CD14-positive monocyte (primary cell): Measurements from ENCODE around the gene GNG13. TPM values are rescaled to one million over a fixed set of nuclear protein-coding genes. Genes with fewer than 3 reads are reported as not detected.

ENCODE experiments used
- DNase-seq, 3 donors: peaks; one replicate each; pipeline ENCODE4 v3.0.0-alpha.2; 2011 to 2022
- H2AFZ ChIP-seq: 2 replicates; pipeline ENCODE4 v1.6.0; 2012; ENCODE audit warnings: mild to moderate bottlenecking, low read depth, low read length, inconsistent platforms; ENCODE audit not compliant: insufficient read depth, poor library complexity, severe bottlenecking
- H3K27ac ChIP-seq, 2 donors: 1 replicate in 1 of 2; 2 replicates in 1 of 2; pipeline ENCODE4 v1.5.1; 2012 to 2013; ENCODE audit warnings: low read length in 2 of 2, control low read depth in 1 of 2, inconsistent platforms in 1 of 2, low read depth in 1 of 2, mild to moderate bottlenecking in 1 of 2
- H3K27me3 ChIP-seq, 2 donors: one replicate each; pipeline versions ENCODE4 v1.6.0 to v1.6.1; 2011 to 2013; ENCODE audit warnings: low read length in 2 of 2; ENCODE audit not compliant: control insufficient read depth in 2 of 2, insufficient read depth in 2 of 2
- H3K36me3 ChIP-seq, 2 donors: replicated peaks in 1 of 2; 1 replicate in 1 of 2; 2 replicates in 1 of 2; pipeline versions ENCODE4 v1.5.1 to v1.6.1; 2012 to 2013; ENCODE audit warnings: low read length in 2 of 2, control low read depth in 1 of 2, inconsistent platforms in 1 of 2, mild to moderate bottlenecking in 1 of 2; ENCODE audit not compliant: insufficient read depth in 2 of 2, control insufficient read depth in 1 of 2
- H3K4me1 ChIP-seq, 2 donors: 1 replicate in 1 of 2; 2 replicates in 1 of 2; pipeline versions ENCODE4 v1.5.1 to v1.6.1; 2012 to 2013; ENCODE audit warnings: low read length in 2 of 2, control low read depth in 1 of 2, inconsistent platforms in 1 of 2, mild to moderate bottlenecking in 1 of 2, moderate library complexity in 1 of 2; ENCODE audit not compliant: insufficient read depth in 2 of 2, control insufficient read depth in 1 of 2
- H3K4me2 ChIP-seq: replicated peaks from 2 replicates; pipeline ENCODE3; 2012; ENCODE audit warnings: low read length, moderate library complexity, mild to moderate bottlenecking; ENCODE audit not compliant: poor library complexity, severe bottlenecking; ENCODE audit errors: extremely low read depth
- H3K4me3 ChIP-seq, 3 experiments: fragments of 200-600 bp in 1 of 3; sonication (generic) in 1 of 3; replicated peaks in 1 of 3; 1 replicate in 2 of 3; 2 replicates in 1 of 3; pipeline ENCODE4 v1.5.1; 2011 to 2013; ENCODE audit warnings: low read length in 3 of 3, mild to moderate bottlenecking in 3 of 3, control low read depth in 2 of 3, low read depth in 2 of 3, inconsistent platforms in 1 of 3, moderate library complexity in 1 of 3
- H3K79me2 ChIP-seq: 2 replicates; pipeline ENCODE4 v1.6.0; 2012; ENCODE audit warnings: mild to moderate bottlenecking, control low read depth, inconsistent platforms, low read length, moderate library complexity; ENCODE audit not compliant: insufficient read depth
- H3K9ac ChIP-seq: 2 replicates; pipeline ENCODE4 v1.6.0; 2017; ENCODE audit warnings: low read length, mild to moderate bottlenecking; ENCODE audit not compliant: insufficient read depth, poor library complexity, severe bottlenecking
- H3K9me3 ChIP-seq, 2 donors: replicated peaks in 1 of 2; 1 replicate in 1 of 2; 2 replicates in 1 of 2; pipeline versions ENCODE4 v1.5.1 to v1.6.1; 2012 to 2013; ENCODE audit warnings: low read length in 2 of 2, control low read depth in 1 of 2; ENCODE audit not compliant: control insufficient read depth in 1 of 2, insufficient read depth in 1 of 2
- H4K20me1 ChIP-seq: 2 replicates; pipeline ENCODE4 v1.6.0; 2012; ENCODE audit warnings: mild to moderate bottlenecking, low read length, control low read depth, moderate library complexity; ENCODE audit not compliant: insufficient read depth
- H3K27ac Mint-ChIP-seq, 7 donors: one replicate each; pipeline ENCODE4 v1.8.0; 2020; ENCODE audit warnings: mild to moderate bottlenecking in 7 of 7, mixed read lengths in 7 of 7, moderate library complexity in 6 of 7, inconsistent platforms in 2 of 7
- H3K27me3 Mint-ChIP-seq, 3 donors: one replicate each; pipeline ENCODE4 v1.8.0; 2021 to 2022; ENCODE audit warnings: low read depth in 3 of 3, mild to moderate bottlenecking in 3 of 3, mixed read lengths in 3 of 3, moderate library complexity in 3 of 3, inconsistent platforms in 1 of 3
- H3K36me3 Mint-ChIP-seq, 2 donors: one replicate each; pipeline ENCODE4 v1.8.0; 2020; ENCODE audit warnings: mixed read lengths in 2 of 2, inconsistent platforms in 1 of 2, mild to moderate bottlenecking in 1 of 2
- H3K4me1 Mint-ChIP-seq: one replicate; pipeline ENCODE4 v1.8.0; 2020; ENCODE audit warnings: mild to moderate bottlenecking, mixed read lengths
- H3K4me3 Mint-ChIP-seq, 2 donors: one replicate each; pipeline ENCODE4 v1.8.0; 2020; ENCODE audit warnings: mild to moderate bottlenecking in 2 of 2, mixed read lengths in 2 of 2, moderate library complexity in 1 of 2
- H3K9me3 Mint-ChIP-seq, 7 donors: one replicate each; pipeline ENCODE4 v1.8.0; 2020 to 2022; ENCODE audit warnings: mixed read lengths in 7 of 7, mild to moderate bottlenecking in 6 of 7, moderate library complexity in 6 of 7, inconsistent platforms in 2 of 7
- WGBS: methylation state at CpG from one replicate; pipeline ENCODE4 v1.1.5; 2013; ENCODE audit warnings: missing lambda C conversion rate; ENCODE audit not compliant: insufficient coverage; 5-methylcytosine and 5-hydroxymethylcytosine counted together
- intact Hi-C, 2 donors: fragments of 100-400 bp; cut with micrococcal nuclease; formaldehyde crosslinking; loops; one replicate each; pipeline versions ENCODE4 v1.15.0 to v1.15.1; 2023
- polyA plus RNA-seq, 3 donors: library from polyadenylated mRNA; depleted of rRNA in 1 of 3; unstranded in 2 of 3; stranded (reverse) in 1 of 3; fragments of 300-500 nt in 2 of 3; fragments of >200 nt in 1 of 3; fragmentation: Illumina TruSeq in 2 of 3; gene quantifications; 1 replicate in 2 of 3; 2 replicates in 1 of 3; pipeline ENCODE4 v1.2.3, GENCODE V29; 2012 to 2021
- TF ChIP-seq, protein P1 (sequence below): fragments of 200-600 bp; IDR thresholded peaks from one replicate; pipeline ENCODE4 v1.8.0; 2022; ENCODE audit warnings: antibody characterized with exemption, mild to moderate bottlenecking

Gene GNG13
- polyA plus RNA-seq, 3 donors = not detected

GRCh38 chr16:842061-842476 is 41.5 kb upstream of the GNG13 start:
- Histone ChIP-seq H3K4me1 (no peaks in the 10 kb centered on the region), H3K9me3 (peaks cover 11 to 16% of the 10 kb centered on the region in 2 donors), H3K27me3 (no peaks in the 10 kb centered on the region), H2AFZ (no peak overlapping the region), H3K36me3 (no peaks in the 10 kb centered on the region), H3K4me3 (no peak overlapping the region), H3K79me2 (no peaks in the 10 kb centered on the region), H4K20me1 (no peaks in the 10 kb centered on the region), H3K27ac (no peak overlapping the region), H3K4me2 (no peak overlapping the region), H3K9ac (no peak overlapping the region)
- intact Hi-C loops = no loop called here
- TF ChIP-seq, protein P1, sequence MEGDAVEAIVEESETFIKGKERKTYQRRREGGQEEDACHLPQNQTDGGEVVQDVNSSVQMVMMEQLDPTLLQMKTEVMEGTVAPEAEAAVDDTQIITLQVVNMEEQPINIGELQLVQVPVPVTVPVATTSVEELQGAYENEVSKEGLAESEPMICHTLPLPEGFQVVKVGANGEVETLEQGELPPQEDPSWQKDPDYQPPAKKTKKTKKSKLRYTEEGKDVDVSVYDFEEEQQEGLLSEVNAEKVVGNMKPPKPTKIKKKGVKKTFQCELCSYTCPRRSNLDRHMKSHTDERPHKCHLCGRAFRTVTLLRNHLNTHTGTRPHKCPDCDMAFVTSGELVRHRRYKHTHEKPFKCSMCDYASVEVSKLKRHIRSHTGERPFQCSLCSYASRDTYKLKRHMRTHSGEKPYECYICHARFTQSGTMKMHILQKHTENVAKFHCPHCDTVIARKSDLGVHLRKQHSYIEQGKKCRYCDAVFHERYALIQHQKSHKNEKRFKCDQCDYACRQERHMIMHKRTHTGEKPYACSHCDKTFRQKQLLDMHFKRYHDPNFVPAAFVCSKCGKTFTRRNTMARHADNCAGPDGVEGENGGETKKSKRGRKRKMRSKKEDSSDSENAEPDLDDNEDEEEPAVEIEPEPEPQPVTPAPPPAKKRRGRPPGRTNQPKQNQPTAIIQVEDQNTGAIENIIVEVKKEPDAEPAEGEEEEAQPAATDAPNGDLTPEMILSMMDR = no peak
- Mint-ChIP-seq H3K36me3 (no peaks in the 10 kb centered on the region), H3K4me1 (no peaks in the 10 kb centered on the region), H3K4me3 (no peak overlapping the region), H3K9me3 (peaks cover 12 to 30% (median 20%) of the 10 kb centered on the region in 7 donors), H3K27ac (no peak overlapping the region), H3K27me3 (peaks cover 0 to 9% (median 0%) of the 10 kb centered on the region in 3 donors)
- DNase-seq = no peak
- WGBS = 84% methylated on average over 18 of the region's 19 CpGs

DNA sequence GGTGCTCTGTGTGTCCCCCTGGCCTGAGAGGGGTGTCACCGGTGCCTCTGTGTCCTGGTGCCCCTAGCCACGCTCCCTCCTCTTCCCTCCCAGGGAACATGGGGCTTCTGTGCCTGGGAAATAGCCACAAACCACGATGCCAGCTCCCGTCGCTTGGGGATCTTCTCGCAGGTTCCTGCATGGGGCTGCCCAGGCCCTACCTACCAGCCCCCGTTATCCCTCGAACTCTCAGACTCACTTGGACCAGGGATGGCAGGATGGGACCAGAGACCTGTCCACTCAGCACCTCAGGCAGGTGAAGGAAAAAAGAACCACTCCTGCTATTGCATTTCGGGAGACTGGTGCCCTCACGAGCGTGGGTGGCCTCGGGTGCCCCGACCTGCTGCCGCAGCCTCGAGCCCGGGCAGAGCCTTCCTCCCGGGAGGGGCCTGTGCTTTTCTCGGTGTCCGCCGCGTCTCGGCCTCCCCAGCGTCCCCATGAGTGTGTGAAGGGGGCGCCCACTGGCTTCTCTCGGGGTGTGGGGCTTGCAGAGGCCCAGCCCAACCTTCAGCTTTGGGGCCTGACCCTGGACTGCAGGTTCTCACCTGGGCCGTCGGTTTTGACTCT is 41.0 kb upstream of the GNG13 start:
- peaks cover 1 to 9% (median 2%) of the 10 kb centered on the region in 3 donors for H3K27me3 Mint-ChIP-seq
- peaks cover 16 to 32% (median 24%) of the 10 kb centered on the region in 7 donors for H3K9me3 Mint-ChIP-seq
- no peak overlapping the region for H3K9ac ChIP-seq
- H3K4me1 ChIP-seq = no peaks in the 10 kb centered on the region
- no peak overlapping the region for H3K4me2 ChIP-seq
- no peaks in the 10 kb centered on the region for H3K36me3 Mint-ChIP-seq
- no peaks in the 10 kb centered on the region for H3K4me1 Mint-ChIP-seq
- intact Hi-C loops = no loop called here
- H3K36me3 ChIP-seq = no peaks in the 10 kb centered on the region
- no peak for DNase-seq
- no peak overlapping the region for H2AFZ ChIP-seq
- no peak overlapping the region for H3K4me3 ChIP-seq
- peaks cover 11 to 17% of the 10 kb centered on the region in 2 donors for H3K9me3 ChIP-seq
- TF ChIP-seq, protein P1 = no peak
- no peaks in the 10 kb centered on the region for H3K79me2 ChIP-seq
- no peaks in the 10 kb centered on the region for H4K20me1 ChIP-seq
- no peak overlapping the region for H3K4me3 Mint-ChIP-seq
- H3K27ac Mint-ChIP-seq = no peak overlapping the region
- no peak overlapping the region for H3K27ac ChIP-seq
- WGBS = 91% methylated on average over 24 of the region's 27 CpGs
- no peaks in the 10 kb centered on the region for H3K27me3 ChIP-seq
